Stimulated activated CD8-positive, alpha-beta memory T cell treated with anti-CD3 and anti-CD28 coated beads, Interleukin-15, amount 100 ng/mL, for 4 hours (primary cell): Measurements from ENCODE around the gene SLC25A41.
A peak's percentile ranks its signal among the peaks of the same experiment; 100 is the strongest.

ENCODE experiments used
- DNase-seq, 2 donors: peaks; one replicate each; pipeline ENCODE4 v3.0.0-alpha.2; 2020; ENCODE audit warnings: low read depth in 2 of 2

The SLC25A41 gene

DNA sequence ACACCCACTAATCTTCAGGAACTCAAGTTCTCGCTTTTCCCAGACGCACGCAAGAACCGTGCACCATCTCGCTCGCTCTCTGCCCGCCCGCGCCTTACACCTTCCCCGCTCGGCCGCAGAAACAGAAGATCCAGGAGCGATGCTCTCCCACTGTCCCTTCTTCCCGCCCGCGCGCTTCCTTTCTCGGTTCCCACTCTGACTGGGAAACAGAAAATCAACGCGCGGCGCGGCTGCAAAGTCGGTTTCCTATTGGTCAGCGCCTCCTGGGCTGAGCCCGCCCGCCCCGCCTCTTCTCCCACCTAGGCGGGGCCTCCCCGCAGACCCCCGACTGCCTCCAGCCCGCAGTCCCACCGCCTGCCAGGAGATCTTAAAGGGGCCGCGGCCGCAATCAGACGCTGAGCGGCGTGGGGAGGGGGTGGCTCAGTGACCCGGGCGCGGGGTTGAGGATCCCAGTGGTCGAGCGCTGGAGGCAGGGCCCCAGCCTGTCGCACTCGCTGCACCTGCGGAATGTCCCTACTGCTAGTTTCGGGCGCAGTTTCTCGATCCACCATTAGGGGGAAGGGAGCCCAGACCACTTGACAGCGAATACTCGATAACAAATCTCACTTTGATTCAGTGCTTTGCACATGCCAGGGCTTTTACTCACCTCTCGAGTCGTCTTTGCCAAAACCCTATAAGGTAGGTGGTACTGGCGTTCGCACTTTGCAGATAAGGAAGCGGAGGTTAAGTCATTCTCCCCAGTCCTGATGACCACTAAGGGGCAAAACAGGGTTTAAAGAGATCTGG lies 26.7 kb upstream of the SLC25A41 start:
- peak; percentile 89 to 93 for DNase-seq

DNA sequence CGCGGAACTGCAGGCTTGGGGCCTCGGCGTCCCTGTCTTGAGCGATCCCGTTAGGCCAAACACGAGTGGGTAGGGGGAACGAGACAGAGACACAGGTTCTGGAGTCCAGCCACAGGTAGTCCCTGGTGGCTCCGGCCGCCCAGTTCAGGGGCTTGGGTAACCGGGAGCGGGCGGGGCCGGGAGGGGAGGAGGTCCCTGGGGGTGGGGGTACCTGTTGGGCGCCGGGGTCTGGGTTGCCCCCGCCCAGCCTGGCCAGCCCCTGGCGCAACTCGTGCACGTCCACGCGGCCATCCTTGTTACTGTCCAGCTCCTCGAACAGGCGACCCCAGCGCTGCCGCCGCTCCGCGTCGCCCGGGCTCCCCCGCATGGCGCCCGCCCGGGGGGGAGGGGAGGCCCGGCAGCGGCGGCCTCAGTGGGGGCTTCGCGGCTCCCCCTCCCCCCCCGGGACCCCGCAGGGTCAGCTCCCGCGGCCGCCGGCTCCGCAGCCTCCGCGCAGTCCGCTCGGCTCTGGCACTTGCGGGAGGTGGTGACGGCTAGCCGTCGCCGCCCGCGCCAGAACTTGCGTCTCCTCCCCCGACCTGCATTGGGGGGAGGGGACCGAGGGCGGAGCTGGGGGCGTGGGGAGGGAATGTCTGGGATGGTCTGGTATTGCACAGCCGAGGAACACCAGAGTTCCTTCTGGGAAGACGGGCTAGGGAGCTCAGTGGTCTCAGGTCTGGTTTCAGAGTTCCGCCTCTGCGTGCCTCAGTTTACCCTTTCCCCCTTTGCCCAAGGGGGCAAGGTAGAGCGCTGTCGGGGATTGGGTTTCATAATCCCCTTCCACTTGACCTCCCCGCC lies 25.9 kb upstream of the SLC25A41 start, which contains the start of gene SLC25A23:
TSS of gene SLC25A23 (minus strand) at position 531 of the 837 bp plus-strand sequence. CDS start at position 367, 164 bp downstream.
- DNase-seq = peak; percentile 21 to 40

DNA sequence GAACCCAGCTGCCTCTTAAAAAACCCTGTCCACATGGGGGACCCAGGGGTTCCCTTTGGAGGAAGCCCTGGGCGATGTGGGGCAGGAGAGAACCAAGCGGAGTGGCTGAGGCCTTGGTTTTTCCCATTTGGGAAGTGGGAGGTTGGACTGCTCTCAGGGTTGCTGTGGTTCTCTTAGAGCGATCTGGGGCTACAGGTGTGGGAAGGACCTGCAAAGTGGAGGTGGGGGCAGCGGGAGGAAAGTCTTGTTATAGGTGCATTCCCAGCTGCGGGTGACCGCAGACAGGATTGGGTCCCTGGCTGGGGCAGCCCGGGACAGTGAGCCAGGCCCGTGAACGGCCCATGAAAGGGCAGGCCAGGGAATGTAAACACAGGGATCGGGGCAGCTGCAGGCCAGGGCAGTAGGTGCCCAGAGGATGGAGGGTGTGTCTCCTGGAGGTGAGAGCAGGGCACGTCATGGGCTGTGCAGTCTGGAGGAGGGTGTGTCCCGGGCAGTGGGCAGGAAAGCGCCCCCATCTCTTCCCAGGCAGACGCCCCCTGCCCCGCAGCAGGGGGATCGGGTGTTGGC lies 25.2 kb upstream of the SLC25A41 start:
- no peak for DNase-seq

DNA sequence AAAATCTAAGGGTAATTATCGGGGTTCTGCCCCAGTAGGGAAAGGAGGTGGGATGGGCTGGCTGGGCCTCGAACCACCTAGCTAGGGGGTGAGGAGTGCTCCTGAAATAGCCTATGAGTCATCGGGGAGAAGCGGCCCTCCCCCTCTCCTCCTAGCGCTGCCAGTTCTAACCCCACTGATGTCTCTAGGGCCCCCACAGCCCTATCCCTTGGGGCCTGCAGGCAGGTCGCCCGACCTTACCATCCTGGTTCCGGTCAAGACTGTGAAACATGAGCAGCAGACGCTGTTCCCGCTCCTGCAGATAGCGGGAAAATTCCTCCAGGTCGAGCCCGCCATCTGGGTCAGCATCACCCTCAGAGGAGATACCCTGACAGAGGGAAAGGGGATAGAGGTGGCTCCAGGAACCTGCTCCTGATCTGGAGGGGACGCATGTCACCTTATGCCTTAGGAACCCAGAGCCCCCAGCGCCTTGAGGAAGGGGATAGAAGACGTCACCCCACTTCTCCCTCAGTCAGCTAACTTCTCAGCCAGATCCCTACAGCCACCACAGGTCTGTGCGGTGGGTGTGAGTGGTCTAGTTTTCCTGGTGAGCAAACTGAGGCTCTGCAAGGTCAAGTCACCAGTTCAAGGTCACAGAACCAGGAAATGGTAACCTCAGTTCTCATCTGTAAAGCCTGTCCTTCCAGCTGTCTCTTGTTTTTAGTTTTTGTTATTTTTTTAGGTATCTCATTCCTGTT lies 24.6 kb upstream of the SLC25A41 start:
- DNase-seq = no peak

DNA sequence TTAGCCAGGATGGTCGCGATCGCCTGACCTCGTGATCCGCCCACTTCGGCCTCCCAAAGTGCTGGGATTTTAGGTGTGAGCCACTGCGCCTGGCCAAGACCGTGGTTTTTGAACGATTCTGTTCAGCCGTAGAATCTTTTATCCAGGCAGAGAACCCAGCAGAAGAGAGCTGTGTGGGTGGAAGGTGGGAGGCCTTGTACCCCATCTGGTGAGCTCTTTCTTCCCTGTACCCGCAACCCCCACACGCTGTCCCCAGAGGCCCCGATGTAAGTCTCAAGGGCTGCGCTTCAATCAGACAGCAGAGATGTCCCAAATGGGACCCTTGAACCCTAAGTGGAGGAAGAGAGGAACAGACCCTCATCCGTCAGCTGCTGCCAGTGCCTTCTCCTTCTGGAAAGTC lies 22.4 kb upstream of the SLC25A41 start:
- no peak for DNase-seq

DNA sequence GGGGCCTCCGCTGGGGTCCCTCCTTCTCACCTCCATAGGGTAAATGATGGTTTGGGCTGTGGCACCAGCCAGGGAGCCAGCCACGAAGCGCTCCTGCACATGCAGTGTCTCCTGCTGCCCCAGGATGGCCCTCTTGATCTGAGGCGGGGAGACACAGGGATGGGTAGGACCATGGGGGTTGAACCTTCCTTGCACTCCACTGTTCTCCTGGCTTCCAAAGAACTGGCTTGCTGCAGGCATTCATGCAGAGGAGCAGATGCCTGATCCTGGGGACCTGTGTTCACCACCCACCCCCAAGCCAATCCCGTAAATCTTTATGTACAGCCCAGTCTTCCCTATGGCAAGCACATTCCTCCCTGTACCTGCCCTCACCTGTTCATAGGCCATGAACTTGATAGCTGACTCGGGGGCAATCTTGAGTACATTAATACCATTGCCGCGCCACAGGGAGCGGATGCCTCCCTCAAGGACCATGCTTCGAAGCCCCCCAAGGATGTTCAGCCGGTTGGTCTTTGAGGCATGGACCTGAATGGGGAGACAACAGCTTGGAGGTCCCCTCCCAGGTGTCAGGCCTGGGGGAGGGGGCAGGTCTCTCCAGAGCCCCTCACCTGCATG lies 20.5 kb upstream of the SLC25A41 start:
- DNase-seq = no peak

DNA sequence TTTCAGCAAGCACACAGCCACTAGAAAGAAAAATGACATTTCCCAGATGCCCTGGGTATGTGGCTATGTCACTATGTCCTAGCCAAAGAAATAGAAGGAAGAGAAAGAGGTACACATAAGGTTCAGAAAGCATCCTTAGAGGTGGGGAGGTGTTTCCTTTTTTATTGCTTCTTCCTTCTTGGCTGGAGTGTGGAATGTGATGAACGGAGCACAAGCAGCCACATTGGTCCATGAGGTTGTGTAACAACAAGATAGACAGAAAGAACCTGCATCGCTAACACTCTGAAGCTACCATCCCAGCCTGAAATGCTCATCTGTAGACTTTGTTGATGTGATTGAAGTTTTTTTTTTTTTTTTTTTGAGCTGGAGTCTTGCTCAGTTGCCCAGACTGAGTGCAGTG lies 19.3 kb upstream of the SLC25A41 start:
- no peak for DNase-seq

DNA sequence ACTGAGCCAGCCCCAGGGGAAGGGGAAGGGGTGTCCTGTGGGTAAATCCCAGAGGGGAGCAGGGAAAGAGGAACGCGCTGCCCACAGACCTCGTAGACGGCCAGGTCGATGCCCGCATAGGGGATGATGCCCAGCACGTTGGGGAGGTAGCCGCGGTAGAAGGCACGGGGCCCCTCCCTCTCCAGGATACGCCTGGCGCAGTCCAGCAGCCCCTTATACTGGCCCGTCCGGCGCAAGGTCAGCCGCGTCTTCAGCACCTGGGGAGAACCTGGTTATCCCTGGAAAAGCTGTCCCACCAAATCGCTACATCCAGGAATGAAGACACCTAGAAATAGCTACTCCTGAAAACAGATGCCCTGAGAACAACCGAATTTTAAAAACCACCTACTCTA lies 18.7 kb upstream of the SLC25A41 start:
- DNase-seq = no peak

DNA sequence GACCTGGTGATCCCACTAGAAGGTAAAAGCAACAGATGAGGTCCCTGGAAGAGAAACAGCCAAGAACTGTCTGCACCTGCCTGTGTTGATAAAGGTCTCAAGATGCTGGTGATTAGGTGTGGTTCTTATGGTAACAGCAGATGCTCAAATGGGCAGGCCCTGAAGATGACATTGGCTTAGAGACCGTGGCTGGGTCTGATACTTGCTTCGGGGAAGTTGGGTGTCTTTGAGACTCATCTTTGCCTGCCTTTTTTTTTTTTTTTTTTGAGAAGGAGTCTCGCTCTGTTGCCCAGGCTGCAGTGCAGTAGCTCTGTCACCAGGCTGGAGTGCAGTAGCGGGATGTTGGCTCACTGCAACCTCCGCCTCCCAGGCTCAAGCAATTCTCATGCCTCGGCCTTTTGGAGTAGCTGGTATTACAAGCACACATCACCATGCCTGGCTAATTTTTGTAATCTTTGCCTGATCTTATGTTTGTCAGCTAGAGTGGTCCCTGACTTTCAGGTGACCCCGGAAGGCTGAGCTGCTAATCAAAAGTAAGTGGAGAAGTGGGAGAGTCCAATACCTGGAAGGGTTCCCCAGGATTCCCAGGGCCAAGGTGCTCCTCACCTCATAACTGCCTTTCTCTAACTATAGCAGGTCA lies 18.1 kb upstream of the SLC25A41 start:
- no peak for DNase-seq

DNA sequence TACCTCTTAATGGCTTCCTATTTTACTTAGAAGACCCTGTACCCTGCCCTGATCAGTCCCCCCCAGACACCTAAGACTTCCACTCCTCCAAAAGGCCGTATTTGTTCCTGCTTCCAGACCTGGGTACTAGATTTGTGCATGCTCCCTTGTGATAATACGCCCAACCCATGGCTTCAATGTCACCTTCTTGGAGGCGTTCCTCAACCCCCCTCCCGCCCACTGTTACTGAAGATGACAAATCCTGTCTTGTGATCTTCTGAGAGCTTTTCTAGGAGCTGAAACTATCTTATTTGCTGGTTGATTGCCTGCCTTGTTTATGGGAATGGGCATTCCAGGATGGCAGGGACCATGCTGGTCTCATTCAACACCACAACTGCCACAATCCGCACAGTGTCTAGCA lies 16.6 kb upstream of the SLC25A41 start:
- DNase-seq = no peak

DNA sequence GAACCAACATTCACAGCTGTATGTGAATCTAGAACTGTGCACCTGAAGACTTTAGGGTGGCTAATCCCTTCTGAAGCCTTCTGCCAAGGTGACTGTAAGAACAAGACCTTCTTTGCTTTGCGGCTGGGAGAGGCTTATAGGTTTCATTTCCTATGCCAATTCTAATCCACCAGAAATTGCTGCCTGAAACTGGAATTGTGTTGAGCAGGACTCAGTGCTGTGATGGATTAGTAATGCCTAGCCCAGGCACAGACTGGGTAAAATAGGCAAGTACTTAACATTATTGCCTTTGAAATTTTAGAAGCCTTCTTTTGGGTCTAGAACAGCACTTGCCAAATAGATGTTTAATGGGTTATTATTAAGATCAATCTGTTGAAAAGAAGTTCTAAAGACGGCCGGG lies 14.5 kb upstream of the SLC25A41 start:
- no peak for DNase-seq

DNA sequence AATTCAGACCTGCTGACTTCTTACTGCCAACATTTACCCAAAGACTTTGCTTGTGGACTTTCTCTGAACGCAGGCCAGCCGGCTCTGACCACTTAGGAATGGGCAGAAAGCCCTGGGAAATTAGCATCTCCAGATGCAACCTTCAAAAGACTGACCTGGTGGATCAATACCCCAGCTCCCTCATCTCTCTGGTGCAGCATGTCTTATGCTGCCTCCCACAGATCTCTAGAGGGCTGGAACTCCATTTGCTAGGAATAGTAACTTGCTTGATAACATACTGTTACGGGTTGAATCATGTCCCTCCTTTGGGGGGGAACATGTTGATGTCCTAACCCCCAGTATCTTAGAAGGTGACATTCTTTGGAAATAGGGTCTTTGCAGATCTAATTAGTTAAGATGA lies 12.9 kb upstream of the SLC25A41 start:
- DNase-seq = no peak

DNA sequence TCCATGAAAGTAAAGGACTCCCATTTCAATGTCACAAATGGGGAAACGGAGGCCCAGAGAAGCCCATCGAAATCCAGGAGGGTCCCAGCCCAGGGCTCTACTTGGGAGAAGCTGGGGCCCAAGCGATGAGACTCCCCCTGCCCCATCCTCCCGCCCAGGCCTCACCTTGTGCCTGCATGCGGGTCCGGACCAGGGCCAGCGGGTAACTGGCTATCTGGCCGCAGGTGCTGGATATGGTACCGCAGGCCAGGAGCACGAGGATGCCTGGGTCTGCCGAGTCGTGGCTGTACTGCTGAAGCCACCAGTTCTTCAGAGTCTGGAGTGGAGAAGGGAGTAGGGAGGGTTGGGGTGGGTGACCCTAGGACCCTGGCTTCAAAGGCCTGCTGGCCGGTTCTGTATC lies 10.4 kb upstream of the SLC25A41 start:
- no peak for DNase-seq

DNA sequence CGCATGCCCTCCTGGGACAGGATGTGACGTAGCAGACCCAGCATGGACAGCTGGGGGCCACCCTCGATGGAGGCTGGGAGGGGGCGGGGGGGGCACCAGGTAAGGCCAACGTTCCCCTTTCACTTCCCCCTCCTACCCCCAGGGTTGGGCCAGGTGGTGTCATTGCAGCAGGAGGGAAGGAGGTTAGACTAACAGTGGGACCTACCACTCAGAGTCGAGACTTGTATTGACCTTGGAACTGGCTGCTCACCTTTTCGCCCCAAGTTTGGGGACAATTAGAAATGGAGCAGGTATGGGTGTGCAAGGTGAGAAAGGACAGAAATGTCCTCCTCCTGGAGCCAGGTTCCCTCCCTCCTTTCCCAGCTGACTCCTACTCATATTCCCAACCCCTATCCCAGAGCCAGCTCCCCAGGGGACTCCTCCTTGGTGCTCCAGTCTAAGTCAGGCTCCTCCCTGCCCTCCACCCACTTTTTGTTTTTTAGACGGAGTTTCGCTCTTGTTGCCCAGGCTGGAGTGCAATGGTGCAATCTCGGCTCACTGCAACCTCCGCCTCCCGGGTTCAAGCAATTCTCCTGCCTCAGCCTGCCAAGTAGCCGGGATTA lies 8.6 kb upstream of the SLC25A41 start:
- DNase-seq = no peak

DNA sequence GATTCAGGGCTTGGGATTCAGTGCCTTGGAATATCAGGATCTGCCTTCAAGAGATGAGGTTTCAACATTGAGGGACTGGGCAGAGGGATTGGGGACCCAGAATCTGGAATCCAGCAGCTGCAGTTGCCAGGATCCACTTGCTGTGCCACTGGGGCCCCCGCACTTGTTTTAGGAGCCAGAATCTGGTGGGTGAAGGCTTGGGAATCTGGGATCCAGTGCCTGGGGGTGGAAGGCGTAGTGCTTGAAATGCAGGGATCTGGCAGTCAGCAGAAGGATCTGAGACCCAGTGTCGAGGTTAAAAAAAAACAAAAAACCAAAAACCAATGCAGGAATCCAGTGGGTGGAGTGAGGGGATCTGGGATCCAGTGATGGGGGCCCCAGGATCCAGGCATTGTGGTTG lies 7.3 kb upstream of the SLC25A41 start:
- no peak for DNase-seq

DNA sequence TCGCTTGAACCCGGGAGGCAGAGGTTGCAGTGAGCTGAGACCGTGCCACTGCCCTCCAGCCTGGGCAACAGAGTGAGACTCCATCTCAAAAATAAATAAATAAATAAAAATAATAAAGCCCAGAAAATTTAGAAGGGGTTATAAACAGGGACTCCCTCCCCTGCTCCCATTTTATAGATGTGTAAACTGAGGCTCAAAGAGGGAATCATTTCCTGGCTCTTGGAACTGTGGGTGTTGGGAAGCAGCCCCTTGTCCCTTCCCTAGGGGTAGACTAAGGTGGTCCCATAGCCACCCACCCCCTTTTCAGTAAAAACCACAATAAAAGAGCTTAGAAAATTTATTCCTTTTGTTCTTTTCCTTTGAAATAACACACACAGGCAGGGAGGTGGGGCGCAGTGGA lies 6.2 kb upstream of the SLC25A41 start:
- DNase-seq = no peak

DNA sequence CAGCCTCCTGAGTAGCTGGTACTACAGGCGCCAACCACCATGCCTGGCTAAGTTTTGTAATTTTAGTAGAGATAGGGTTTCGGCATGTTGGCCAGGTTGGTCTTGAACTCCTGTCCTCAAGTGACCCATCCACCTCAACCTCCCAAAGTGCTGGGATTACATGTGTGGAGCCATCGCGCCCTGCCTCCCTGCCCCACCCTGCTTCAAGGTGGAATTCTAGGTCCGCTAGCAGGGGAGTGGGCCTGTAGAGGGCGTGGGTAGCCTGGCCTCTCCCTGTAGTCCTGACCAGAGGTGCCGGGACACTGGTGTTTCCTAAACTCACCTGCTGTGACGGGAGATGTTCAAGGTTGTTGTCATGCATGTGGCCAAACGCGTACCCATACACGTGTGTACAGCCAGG lies 398 bp downstream of the SLC25A41 start:
- no peak for DNase-seq

DNA sequence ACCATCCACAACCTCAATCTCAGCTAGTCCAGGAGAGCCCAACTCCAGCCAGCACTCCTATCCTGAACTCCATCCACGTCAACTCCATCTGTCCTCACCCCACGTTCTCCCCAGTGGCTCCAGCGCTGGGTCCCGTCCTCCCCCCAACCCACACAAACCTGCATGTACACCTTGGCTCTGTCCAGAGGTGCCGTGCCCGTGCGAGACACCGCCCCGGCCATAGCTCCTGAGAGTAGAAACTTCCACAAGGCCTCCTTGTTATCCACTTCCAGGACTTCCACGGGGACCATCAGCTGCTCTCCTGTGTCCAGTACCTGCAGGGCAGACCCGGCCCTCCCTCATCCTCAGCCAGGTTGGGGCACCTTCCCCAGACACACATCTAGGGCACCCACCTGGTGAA lies 1.7 kb downstream of the SLC25A41 start:
- DNase-seq = no peak

DNA sequence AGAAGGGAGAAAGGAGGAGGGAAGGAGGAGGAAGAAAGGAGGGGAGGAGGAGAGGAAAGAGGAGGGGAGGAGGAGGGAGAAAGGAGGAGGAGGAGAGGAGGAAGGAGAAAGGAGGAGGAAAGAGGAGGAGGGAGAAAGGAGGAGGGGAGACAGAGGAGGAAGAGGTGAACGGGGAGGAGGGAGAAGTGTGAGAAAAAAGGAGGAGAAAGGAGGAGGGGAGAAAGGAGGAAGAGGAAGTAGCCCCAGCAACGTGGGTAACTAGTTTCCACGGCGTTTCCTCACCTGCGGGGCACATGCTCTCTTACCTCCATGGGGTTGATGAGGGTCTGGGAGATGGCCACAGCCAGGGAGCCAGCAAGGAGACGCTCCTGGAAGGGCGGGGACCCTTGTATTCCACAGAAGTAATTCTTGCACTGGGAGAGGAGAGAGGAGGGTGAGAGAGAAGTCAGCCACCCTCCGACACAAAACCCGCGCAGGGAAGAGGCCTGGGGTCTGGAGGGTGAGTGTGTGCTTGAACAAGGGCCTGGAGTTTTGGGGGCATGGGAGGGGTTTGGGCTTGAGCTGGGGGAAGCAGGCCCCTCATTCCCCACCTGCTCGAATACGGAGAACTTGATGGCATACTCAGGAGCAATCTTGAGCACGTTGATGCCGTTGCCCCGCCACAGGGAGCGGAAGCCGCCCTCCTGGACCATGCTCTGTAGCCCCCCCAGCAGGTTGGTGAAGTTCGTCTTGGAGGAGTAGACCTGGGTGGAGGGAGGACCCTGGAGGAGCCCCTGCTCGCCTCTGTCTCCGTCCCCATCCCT lies 3.9 kb downstream of the SLC25A41 start:
- no peak for DNase-seq
